NB4 (cell line): ENCODE data around the gene RAB3IL1.

Experiments used
- DNase-seq: peaks from one replicate; pipeline ENCODE4 v3.0.0; 2010; ENCODE audit warnings: low read depth
- H3K4me3 ChIP-seq: one replicate; pipeline ENCODE4 v1.5.1; 2011; ENCODE audit warnings: mild to moderate bottlenecking, low read depth, low read length, moderate library complexity
- MAX ChIP-seq: IDR thresholded peaks from 2 replicates; pipeline ENCODE4 v1.6.1; 2011; ENCODE audit warnings: low read depth, low read length
- MYC ChIP-seq: IDR thresholded peaks from 2 replicates; pipeline ENCODE4 v1.6.1; 2011; ENCODE audit warnings: low read depth, low read length
- POLR2A ChIP-seq: IDR thresholded peaks from 2 replicates; pipeline ENCODE4 v1.6.1; 2011; ENCODE audit warnings: mild to moderate bottlenecking; ENCODE audit not compliant: insufficient read length; ENCODE audit errors: extremely low read depth
- TF ChIP-seq, protein P1 (sequence below): IDR thresholded peaks from one replicate; pipeline ENCODE4 v1.5.1; 2012; ENCODE audit warnings: low read depth, low read length

RAB3IL1 gene

DNA sequence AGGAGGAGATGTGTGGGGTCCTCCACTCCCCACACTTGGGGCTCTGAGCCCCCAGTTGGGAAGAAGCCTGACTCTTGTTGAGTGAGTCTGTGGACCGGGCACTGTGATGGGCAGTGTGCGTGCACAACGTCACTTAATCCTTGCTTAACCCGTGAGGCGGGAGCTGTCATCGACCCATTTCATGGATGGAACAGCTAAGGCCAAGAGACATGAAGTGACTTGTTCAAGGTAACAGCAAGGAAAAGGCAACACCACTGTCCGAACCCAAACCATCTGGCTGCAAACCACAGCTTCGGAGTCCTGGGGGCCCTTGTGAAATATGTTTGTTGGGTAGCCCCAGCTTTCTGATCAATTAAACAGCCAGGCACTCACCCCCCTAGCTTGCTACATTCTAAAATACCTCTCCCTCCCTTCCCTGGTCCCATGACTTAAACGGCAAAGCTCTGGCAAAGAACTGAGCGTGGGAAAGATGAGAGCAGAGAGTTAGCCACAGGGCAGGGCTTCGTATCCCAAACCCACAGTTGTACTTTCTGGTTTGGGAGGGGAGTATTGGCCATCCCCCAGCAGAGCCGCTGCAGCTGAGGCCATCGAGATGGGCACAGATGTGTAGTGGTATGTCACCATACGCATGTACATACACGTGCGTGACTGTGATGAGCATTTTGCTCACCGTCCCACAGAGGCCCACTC, 63.0 kb downstream of the RAB3IL1 start:
- no peak for TF ChIP-seq POLR2A
- no peak for TF ChIP-seq MYC
- TF ChIP-seq, protein P1, sequence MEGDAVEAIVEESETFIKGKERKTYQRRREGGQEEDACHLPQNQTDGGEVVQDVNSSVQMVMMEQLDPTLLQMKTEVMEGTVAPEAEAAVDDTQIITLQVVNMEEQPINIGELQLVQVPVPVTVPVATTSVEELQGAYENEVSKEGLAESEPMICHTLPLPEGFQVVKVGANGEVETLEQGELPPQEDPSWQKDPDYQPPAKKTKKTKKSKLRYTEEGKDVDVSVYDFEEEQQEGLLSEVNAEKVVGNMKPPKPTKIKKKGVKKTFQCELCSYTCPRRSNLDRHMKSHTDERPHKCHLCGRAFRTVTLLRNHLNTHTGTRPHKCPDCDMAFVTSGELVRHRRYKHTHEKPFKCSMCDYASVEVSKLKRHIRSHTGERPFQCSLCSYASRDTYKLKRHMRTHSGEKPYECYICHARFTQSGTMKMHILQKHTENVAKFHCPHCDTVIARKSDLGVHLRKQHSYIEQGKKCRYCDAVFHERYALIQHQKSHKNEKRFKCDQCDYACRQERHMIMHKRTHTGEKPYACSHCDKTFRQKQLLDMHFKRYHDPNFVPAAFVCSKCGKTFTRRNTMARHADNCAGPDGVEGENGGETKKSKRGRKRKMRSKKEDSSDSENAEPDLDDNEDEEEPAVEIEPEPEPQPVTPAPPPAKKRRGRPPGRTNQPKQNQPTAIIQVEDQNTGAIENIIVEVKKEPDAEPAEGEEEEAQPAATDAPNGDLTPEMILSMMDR, result no peak
- no peak for TF ChIP-seq MAX
- no peak for DNase-seq
- no peak overlapping the region for H3K4me3 ChIP-seq

GRCh38 chr11:61853698-61854169, 63.6 kb downstream of the RAB3IL1 start:
- no peak overlapping the region for H3K4me3 ChIP-seq
- no peak for DNase-seq
- TF ChIP-seq, protein P1, result no peak
- TF ChIP-seq POLR2A (no peak), MAX (no peak), MYC (no peak)

GRCh38 chr11:61851900-61852295, 65.5 kb downstream of the RAB3IL1 start:
- H3K4me3 ChIP-seq, result no peak overlapping the region
- TF ChIP-seq MAX (no peak), MYC (no peak)
- TF ChIP-seq, protein P1, result no peak
- DNase-seq, result no peak

GRCh38 chr11:61851113-61851899, 66.1 kb downstream of the RAB3IL1 start:
- no peak for DNase-seq
- H3K4me3 ChIP-seq, result no peak overlapping the region
- TF ChIP-seq, protein P1, result no peak
- TF ChIP-seq MAX (no peak), MYC (no peak), POLR2A (no peak)

DNA sequence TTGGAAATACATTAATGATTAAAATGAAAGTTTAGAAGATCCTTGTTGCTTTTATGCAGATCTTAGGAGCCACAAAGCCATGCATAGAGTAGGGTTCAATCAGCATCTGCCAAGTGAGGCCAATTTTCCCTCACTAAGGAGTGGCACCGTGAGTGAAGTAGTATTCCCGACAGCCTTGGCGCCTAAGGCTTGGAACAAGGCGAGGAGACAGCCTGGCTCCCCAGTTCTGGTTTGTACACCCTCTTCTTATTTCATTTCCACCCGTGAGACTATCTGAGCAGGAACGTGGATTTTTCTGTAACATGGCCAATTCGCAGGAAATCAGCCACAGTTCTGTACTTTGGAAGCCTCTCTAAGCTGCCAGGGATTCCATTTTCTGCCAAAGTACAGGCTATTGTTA, 66.7 kb downstream of the RAB3IL1 start:
- TF ChIP-seq MYC (no peak), MAX (no peak), POLR2A (no peak)
- TF ChIP-seq, protein P1, result no peak
- DNase-seq, result no peak
- no peak overlapping the region for H3K4me3 ChIP-seq
